NCI-H2107 treated with DMSO at 0.1 percent for 48 hours (cell line): ENCODE data around the gene YDJC.
"Not testable (repeated sequence)": the region's sequence is repeated elsewhere in the genome, so short reads cannot be mapped to it uniquely, and the experiment has no call there.

Source experiments
- DNase-seq: peaks from one replicate; lab custom pipeline; 2025; ENCODE audit not compliant: unreplicated experiment; lab: John Stamatoyannopoulos, UW

Gene YDJC

GRCh38 chr22:21611210-21611977 lies 18.4 kb downstream of the YDJC start:
- no peak for DNase-seq

DNA sequence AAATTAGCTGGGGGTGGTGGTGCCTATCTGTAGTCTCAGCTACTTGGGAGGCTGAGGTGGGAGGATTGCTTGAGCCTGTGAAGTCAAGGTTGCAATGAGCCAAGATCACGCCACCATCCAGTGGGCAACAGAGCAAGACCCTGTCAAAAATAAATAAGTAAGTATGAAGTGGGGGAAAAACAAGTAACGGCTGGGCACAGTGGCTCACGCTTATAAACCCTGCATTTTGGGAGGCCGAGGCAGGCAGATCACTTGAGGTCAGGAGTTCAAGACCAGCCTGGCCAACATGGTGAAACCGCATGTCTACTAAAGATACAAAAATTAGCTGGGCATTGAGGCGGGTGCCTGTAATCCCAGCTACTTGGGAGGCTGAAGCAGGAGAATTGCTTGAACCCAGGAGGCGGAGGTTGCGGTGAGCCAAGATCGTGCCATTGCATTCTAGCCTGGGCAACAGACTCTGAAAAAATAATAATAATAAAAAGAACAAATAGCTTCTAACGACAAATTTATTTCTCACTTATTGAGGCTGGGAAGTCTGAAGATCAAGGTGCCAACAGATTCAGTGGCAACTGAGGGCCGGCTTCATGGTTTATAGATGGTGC lies 20.2 kb downstream of the YDJC start:
- DNase-seq: not testable (repeated sequence)

DNA sequence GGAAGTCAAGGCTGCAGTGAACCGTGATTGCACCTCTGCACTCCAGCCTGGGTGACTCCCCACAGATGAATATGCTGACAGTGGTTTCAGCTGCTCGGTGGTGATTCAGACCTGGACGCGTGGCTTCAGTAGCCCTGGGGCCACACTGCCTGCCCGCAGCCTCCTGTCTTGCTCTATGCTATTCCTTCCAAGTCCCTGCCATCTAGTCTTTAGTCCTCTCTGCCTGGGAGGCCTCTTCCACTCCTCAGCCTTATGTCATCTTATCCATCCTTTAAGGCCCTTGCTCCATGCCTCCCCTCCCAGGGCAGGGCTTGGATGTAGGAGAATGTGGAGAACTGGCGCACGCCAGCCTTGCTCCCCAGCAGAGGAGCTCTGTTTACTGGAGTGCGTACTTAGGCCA lies 23.0 kb downstream of the YDJC start:
- no peak for DNase-seq

GRCh38 chr22:21605887-21606564 lies 23.8 kb downstream of the YDJC start:
- no peak for DNase-seq

- DNase-seq: no peak
Observed at GRCh38 chr22:21603973-21604372, 25.8 kb downstream of the YDJC start.

DNA sequence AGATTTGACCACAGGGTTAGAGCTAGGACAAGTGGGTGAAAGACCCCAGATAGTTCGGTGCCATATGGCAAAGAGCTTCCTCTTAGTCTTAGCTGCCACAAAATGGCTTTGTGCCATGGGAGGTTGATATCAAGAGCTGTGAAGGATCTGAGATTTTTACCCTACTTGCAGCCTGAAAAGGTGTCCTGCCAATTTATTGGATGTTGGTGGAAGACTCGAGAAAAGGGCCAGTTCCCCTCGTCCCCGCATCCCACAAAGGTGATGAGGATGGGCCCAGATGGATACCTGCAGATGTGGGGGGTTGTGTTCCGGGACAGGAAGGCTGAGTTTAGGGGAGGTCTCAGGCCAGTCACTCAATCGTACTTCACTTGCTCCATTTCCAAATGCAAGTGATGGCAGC lies 27.2 kb downstream of the YDJC start:
- no peak for DNase-seq

DNA sequence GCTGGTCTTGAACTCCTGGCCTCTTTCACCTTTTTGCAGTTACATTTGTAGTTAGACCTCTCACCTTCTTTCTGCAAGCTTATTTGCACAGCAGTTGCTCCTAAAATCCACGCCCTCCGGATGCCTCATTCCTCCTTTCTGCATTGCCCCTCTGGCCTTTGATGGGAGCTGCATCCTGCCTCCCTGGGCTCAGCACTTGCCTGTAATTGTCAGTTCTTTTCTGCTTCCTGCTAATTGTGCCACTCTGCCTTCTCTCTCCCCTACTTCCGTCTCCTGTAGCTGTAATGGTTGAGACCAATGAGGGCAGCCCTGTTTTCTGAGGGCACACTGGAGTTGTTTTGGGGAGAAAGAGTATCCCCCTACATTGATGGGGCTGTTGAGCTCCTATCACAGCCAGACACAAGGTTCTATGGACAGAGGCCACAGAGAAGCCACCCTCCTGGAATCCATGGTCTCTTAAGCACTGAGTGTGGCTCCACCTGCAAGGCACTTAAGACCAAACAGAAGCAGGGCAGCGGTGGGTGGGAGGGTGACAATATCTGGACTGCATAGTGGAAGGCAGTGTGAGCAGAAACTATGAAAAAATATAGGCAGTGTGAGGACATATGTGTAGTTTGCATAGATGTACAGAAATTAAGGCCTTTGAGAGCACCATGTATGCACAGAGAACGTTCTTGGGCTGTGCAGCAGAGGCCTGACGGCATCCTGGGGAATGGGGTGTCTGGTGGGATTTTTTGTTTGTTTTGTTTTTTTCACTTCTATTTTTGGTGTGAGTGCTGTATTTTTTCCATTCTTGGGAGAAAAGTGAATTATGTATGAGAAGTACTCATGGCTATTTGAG lies 30.5 kb downstream of the YDJC start:
- DNase-seq: no peak

DNA sequence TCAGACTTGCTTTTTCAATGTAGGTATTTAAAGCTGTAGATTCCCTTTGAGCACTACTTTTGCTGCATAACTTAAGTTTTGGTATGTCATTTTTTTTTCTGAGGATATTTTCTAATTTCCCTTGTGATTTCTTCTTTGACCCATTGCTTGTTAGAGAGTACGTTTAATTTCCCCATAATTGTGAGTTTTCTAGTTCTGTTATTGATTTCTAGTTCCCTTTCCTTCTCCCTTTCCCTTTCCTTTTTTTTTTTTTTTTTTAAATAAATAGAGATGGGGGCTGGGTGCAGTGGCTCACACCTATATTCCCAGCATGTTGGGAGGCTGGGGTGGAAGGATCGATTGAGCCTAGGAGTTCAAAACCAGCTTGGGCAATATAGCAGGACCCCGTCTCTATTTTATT lies 31.5 kb downstream of the YDJC start:
- no peak for DNase-seq

DNA sequence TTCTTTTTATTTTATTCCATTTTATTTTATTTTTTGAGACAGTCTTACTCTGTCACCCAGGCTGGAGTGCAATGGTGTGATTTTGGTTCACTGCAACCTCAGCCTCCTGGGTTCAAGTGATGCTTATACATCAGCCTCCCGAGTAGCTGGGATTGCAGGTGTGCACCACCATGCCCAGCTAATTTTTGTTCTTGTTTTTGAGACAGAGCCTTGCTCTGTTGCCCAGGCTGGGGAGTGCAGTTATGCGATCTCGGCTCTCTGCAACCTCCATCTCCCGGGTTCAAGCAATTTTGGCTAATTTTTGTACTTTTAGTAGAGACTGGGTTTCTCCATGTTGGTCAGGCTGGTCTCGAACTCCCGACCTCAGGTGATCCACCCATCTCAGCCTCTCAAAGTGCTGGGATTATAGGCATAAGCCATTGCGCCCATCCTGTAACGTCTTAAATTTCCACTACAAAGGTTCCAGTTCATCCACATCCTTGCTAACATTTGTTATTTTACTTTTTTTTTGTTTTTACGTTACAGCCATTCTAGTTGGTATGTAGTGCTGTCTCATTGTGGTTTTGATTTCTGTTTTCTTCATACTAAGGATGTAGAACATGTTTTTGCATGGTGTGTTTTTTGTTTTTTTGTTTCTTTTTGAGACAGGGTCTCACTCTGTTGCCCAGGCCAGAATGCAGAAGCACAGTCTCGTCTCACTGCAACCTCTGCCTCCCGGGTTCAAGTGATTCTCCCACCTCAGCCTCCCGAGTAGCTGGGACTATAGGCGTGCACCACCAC lies 33.3 kb downstream of the YDJC start:
- not testable (repeated sequence) for DNase-seq

GRCh38 chr22:21594865-21595452 lies 34.9 kb downstream of the YDJC start:
- DNase-seq: no peak

DNA sequence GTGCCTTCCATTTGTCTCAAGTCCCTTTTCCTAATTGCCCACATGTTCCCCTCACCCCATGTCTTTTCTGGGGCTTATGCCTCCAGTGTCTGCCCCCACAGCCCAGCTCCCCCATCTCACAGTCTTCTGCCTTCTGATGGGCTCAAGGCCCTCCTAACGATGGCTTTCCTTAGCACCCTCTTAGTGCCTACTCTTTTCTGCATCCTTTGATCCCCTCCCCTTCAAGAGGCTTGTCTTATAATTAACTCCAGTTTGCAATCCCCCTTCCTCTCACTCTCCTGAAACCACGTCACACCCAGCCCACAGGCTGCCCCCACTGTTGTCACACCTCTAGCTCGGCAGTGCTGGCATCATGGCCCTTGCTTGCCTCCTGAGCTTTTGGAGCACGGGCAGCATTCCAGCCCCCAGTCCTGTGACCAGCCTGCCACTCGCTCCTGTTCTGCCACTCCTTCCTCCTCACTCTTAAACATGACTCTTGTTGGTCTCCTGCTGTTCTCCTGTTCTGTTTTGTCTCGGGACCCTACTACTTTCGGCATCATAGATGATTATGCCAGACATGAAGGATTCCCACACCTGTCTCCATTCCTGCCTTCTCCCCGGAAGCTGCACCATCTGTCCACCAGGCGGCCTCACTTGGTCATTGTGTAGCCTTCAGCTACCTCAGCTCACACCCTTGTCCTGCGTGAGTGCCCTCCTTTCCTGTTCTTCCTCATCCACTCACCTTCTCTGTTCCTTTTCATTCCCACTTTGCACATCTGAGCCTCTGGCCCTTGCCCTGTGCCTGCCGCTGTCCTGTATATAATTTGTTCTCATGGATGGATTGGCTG lies 36.2 kb downstream of the YDJC start:
- DNase-seq: no peak

DNA sequence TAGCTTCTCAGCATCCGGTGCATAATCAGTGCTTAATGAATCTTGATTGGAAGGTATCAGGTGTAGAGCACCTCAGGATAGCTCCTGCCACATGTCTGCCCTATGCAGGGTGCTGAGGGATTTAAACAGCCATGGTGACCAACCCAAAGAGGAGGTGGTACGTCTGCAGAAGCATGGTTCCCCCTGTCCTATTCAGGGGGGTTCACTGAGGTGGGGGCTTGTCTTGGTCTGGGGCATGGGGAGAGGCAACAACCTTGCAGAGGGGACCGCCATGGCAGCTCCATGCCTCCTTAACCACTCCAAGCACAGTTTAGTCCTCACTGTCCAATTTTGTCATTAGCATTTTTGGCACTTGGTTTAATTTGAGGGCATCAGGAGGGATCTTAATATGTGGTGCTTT lies 37.4 kb downstream of the YDJC start:
- DNase-seq: no peak

- no peak for DNase-seq
Observed at GRCh38 chr22:21591695-21592094, 38.1 kb downstream of the YDJC start.

DNA sequence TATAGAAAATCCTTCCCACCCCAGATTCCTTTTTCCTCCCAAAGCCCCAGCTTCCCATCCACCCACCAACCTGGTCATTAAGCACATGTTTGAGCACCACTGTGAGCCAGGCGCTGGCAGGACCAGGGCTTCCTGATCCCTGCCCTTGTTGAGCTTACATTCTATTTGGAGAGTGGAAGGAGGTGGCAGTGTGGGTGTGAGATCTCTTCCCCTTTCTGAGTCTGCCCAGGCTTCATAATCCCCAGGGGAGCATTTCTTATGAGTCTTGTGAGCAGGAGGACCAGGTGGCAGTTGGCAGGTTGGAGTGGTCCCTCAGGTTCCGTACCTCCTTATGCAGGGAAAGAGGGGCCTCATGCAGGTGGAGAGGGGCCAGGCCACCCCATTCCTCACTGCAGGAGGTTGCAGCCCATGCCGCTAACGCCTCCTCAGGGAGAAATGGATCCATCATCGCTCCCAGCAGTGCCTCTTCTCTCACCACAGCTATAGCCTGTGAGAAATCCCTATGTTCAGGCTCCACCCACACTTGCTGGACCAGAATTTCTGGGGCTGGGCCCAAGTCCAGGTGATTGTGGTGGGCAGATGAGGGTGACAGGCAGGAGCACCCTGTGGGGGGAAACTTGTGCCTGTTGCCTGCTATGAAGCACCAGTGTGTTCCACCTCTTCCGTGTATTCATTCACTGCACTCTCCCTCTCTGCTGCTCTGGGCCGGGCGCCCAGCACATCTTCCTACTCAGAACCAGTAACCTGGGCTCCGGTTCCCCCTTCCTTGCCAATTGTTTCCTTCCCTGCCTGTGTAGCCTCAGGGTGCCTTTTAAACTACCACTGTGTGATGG lies 38.8 kb downstream of the YDJC start:
- no peak for DNase-seq

GRCh38 chr22:21589396-21589795 lies 40.4 kb downstream of the YDJC start:
- DNase-seq: no peak

DNA sequence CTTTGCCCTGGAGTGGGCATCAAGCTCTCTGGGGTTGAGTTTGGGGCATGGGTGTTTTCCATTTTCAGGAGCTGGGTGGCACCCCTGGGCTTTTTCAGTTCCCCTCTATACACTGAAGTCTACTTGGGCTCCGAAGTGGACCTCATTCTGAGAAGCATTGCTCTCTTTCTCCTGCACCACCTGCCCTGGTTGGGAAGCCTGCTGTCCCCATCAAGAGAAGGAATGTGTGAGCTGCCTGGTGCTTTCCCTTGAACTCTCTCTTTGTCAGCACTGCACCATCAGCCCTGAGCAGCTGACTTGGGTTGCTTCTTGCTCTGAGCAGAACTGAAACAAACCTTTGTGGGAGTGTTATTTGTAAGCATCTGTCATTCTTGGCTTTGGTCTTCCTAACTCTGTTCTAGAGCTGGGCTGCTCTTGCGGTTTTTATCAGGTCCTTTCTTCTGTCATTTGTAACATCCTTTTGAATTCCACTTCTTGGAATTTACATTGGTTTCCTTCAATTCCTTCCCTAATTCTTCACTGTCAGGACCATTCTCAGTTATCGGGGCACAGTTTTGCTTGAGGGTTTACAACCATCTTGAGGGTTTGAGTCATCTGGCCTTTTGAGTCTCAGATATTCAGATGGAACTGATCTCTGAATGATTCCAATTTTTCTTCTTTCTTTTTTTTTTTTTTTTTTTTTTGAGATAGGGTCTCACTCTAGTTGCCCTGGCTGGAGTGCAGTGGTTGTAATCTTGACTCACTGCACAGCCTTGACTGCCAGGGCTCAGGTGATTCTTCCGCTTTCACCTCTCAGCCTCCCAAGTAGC lies 41.8 kb downstream of the YDJC start:
- no peak for DNase-seq

DNA sequence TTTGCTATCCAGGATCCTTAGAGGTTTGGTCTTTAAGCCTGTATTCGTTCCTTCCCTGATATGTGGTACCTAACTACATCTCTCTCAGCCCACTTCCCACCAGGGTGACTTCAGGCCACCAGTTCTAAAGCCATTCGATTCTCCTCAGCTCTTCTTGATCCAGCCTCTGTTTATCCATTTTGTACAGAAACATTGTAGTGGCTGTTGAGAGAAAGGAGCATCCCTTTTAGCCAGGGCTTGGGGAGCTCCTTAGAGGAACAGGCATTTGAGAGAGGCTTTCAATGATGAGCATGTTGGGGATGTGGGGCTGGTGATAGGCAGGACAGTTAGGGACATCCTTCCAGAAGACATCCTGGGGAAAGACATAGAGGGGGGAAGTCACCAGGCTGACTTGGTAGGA lies 44.4 kb downstream of the YDJC start:
- no peak for DNase-seq
